Measurements from ENCODE around the gene TMEM11. TPM values are rescaled to one million over a fixed set of nuclear protein-coding genes. Genes with fewer than 3 reads are reported as not detected.

TMEM11 gene
- total and polyA plus RNA-seq, 2 experiments from 2014 or later, result 29.4 to 66.5 TPM

DNA sequence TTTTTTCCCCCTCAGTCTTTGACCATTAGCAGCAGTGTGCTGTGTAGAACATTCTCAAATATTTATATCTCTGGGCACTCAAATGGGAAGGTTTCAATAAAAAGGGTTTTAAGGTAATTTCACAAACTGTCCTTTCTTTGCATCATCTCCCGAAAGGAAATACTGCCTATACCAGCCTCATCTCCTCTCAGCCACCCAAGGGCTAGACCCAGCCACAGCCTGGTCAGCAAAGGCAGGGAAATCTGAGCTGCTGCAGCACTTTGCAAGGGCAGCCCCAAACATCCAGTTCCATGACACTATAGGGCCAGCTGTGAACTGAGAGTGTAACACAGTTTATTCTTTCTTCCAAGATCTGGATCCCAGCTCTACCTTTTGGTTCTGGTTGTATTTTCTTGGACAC, 28.9 kb downstream of the TMEM11 start:
- Histone ChIP-seq H3K4me1 (ENCODE audit: insufficient read depth) (no peaks in the 10 kb centered on the region), H3K4me2 (ENCODE audit: unreplicated experiment) (no peak overlapping the region), H2AFZ (no peak overlapping the region), H3K79me2 (ENCODE audit: insufficient read depth) (no peaks in the 10 kb centered on the region), H3K27ac (no peak overlapping the region), H3K9ac (no peak overlapping the region), H3K4me3 (no peak overlapping the region), H3K27me3 (replicated peaks; ENCODE audit: insufficient read depth) (no peaks in the 10 kb centered on the region), H3K9me3 (ENCODE audit: low read depth) (no peaks in the 10 kb centered on the region), H4K20me1 (ENCODE audit: insufficient read depth) (no peaks in the 10 kb centered on the region), H3F3A (ENCODE audit: insufficient read depth) (no peaks in the 10 kb centered on the region), H3K36me3 (ENCODE audit: low read depth) (no peaks in the 10 kb centered on the region), H3K9me2 (ENCODE audit: insufficient read depth) (no peaks in the 10 kb centered on the region)
- TF ChIP-seq EZH2phosphoT487 (IDR thresholded peaks at IDR 0.05; ENCODE audit: insufficient read depth, low read depth) (no peak), EZH2 (IDR thresholded peaks at IDR 0.05; ENCODE audit: insufficient read depth, poor library complexity, severe bottlenecking) (no peak)
- DNase-seq, result no peak
- in situ Hi-C loops (cut with MboI), result loop anchor here (25.0 kb wide), 1 partner anchor 98 kb away; no protein-coding TSS in a partner anchor
- WGBS, 2 experiments (ENCODE audit: low coverage in 1 of 2, low lambda C conversion rate in 2 of 2, missing lambda C conversion rate in 2 of 2), result 94 to 100% methylated on average over 1 of the region's 1 CpG

DNA sequence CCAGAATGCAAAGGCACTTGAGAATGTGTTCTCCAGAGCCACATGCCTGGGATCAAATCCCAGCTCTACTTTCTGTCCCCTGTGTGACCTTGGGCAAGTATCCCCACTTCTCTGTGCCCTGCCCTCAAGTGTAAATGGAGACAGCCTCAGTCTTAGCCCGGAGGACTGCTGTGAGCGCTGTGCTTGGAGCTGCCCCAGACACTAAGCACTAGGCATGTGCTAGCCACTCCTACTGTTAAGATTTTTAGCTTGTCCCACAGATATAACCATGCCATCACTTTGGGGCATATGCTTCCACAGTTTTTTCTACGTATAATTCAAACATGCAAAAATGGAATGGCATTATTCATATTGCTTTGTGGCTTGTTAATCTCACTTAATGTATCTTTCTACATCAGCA, 29.4 kb downstream of the TMEM11 start:
- no peak overlapping the region for H3K27ac ChIP-seq
- no peaks in the 10 kb centered on the region for H3K9me2 ChIP-seq (ENCODE audit: insufficient read depth)
- H3K9me3 ChIP-seq (ENCODE audit: low read depth), result no peaks in the 10 kb centered on the region
- H3K27me3 ChIP-seq (replicated peaks; ENCODE audit: insufficient read depth), result no peaks in the 10 kb centered on the region
- no peak overlapping the region for H3K4me3 ChIP-seq
- WGBS, 2 experiments (ENCODE audit: low coverage in 1 of 2, low lambda C conversion rate in 2 of 2, missing lambda C conversion rate in 2 of 2), result 73 to 80% methylated on average over 3 of the region's 3 CpGs
- no peaks in the 10 kb centered on the region for H3K79me2 ChIP-seq (ENCODE audit: insufficient read depth)
- TF ChIP-seq EZH2phosphoT487 (IDR thresholded peaks at IDR 0.05; ENCODE audit: insufficient read depth, low read depth) (no peak), EZH2 (IDR thresholded peaks at IDR 0.05; ENCODE audit: insufficient read depth, poor library complexity, severe bottlenecking) (no peak)
- no peak overlapping the region for H2AFZ ChIP-seq
- DNase-seq, result no peak
- no peaks in the 10 kb centered on the region for H3K36me3 ChIP-seq (ENCODE audit: low read depth)
- H3K4me1 ChIP-seq (ENCODE audit: insufficient read depth), result no peaks in the 10 kb centered on the region
- H3K4me2 ChIP-seq (ENCODE audit: unreplicated experiment), result no peak overlapping the region
- H4K20me1 ChIP-seq (ENCODE audit: insufficient read depth), result no peaks in the 10 kb centered on the region
- H3K9ac ChIP-seq, result no peak overlapping the region
- H3F3A ChIP-seq (ENCODE audit: insufficient read depth), result no peaks in the 10 kb centered on the region
- in situ Hi-C loops (cut with MboI), result loop anchor here (25.0 kb wide), 1 partner anchor 97 kb away; no protein-coding TSS in a partner anchor

DNA sequence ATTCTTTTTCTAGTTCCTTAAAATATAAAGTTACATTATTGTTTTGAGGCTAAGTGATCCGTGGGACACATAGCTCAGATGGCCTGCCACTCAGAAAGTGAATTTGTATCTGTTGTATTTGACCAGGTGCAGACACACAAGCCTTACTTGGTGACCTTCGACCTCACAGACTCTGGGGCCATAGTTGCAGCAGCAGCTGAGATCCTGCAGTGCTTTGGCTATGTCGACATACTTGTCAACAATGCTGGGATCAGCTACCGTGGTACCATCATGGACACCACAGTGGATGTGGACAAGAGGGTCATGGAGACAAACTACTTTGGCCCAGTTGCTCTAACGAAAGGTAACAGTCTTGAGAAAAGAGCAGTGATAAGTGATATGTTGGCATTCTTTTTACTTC, 30.5 kb downstream of the TMEM11 start:
- WGBS, 2 experiments (ENCODE audit: low coverage in 1 of 2, low lambda C conversion rate in 2 of 2, missing lambda C conversion rate in 2 of 2), result 77 to 80% methylated on average over 5 of the region's 5 CpGs
- Histone ChIP-seq H3K4me1 (ENCODE audit: insufficient read depth) (no peaks in the 10 kb centered on the region), H3K9me3 (ENCODE audit: low read depth) (no peaks in the 10 kb centered on the region), H3K36me3 (ENCODE audit: low read depth) (no peaks in the 10 kb centered on the region), H3K4me2 (ENCODE audit: unreplicated experiment) (no peak overlapping the region), H3K79me2 (ENCODE audit: insufficient read depth) (no peaks in the 10 kb centered on the region), H3K4me3 (no peak overlapping the region), H3K9ac (no peak overlapping the region), H3K9me2 (ENCODE audit: insufficient read depth) (no peaks in the 10 kb centered on the region), H2AFZ (no peak overlapping the region), H3F3A (ENCODE audit: insufficient read depth) (no peaks in the 10 kb centered on the region), H3K27ac (no peak overlapping the region), H4K20me1 (ENCODE audit: insufficient read depth) (no peaks in the 10 kb centered on the region), H3K27me3 (replicated peaks; ENCODE audit: insufficient read depth) (no peaks in the 10 kb centered on the region)
- TF ChIP-seq EZH2 (IDR thresholded peaks at IDR 0.05; ENCODE audit: insufficient read depth, poor library complexity, severe bottlenecking), result no peak
- no peak for TF ChIP-seq EZH2phosphoT487 (IDR thresholded peaks at IDR 0.05; ENCODE audit: insufficient read depth, low read depth)
- in situ Hi-C loops (cut with MboI), result loop anchor here (25.0 kb wide), 1 partner anchor 96 kb away; no protein-coding TSS in a partner anchor
- no peak for DNase-seq

DNA sequence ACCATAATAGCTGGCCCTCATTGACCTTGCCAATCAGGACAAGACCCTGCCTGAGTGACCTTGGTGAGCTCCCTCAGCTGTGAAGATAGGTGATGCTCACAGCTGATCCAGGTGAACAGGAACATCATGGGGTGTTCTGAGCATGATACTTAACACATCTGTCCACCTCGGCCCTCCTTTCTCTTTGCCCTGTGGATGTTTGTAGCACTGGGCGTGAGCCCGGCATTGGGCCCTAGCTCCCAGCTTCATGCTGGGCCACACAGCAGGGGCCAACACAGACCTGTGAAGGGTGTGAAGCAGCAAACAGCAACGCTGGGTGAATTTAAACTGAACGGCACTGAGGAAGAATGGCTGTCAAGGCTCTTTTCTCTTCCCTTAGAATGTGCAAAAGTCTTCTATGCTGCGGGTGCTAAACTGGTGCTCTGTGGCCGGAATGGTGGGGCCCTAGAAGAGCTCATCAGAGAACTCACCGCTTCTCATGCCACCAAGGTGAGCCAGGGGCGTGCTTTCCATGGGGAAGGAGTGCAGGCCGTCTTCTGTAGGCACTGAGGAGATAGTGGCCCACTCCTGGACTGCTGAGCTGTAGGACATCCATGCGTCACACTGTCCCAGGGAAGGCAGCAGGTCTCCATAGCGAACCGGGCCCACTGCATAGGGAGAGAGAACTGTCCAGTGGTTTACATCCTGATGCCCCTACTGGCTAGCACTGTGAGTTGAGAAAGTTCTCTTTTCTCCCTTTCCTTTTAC, 35.9 kb downstream of the TMEM11 start:
- Histone ChIP-seq H3K4me1 (ENCODE audit: insufficient read depth) (0 out of 2 replicates have a peak, but pooled peaks cover 6% of the 10 kb centered on the region), H3K9me2 (ENCODE audit: insufficient read depth) (no peaks in the 10 kb centered on the region), H3K9ac (no peak overlapping the region), H3K36me3 (ENCODE audit: low read depth) (no peaks in the 10 kb centered on the region), H3K27me3 (replicated peaks; ENCODE audit: insufficient read depth) (no peaks in the 10 kb centered on the region), H3F3A (ENCODE audit: insufficient read depth) (no peaks in the 10 kb centered on the region), H3K4me2 (ENCODE audit: unreplicated experiment) (no peak overlapping the region), H3K27ac (no peak overlapping the region), H3K9me3 (ENCODE audit: low read depth) (no peaks in the 10 kb centered on the region), H3K79me2 (ENCODE audit: insufficient read depth) (no peaks in the 10 kb centered on the region), H2AFZ (no peak overlapping the region), H4K20me1 (ENCODE audit: insufficient read depth) (no peaks in the 10 kb centered on the region), H3K4me3 (no peak overlapping the region)
- in situ Hi-C loops (cut with MboI), result loop anchor here (25.0 kb wide), 1 partner anchor 91 kb away; no protein-coding TSS in a partner anchor
- no peak for DNase-seq
- 85 to 89% methylated on average over 13 of the region's 13 CpGs for WGBS, 2 experiments (ENCODE audit: low coverage in 1 of 2, low lambda C conversion rate in 2 of 2, missing lambda C conversion rate in 2 of 2)
- TF ChIP-seq EZH2 (IDR thresholded peaks at IDR 0.05; ENCODE audit: insufficient read depth, poor library complexity, severe bottlenecking) (no peak), EZH2phosphoT487 (IDR thresholded peaks at IDR 0.05; ENCODE audit: insufficient read depth, low read depth) (no peak)

Data from GM23248 (cell line).